ENCODE data around the gene NLGN4X. TPM values are rescaled to one million over a fixed set of nuclear protein-coding genes. Genes with fewer than 3 reads are reported as not detected.

The NLGN4X gene
- total and polyA plus RNA-seq, 2 donors (not counting 3 experiments of a cell fraction or from before 2014, with no cell fraction given), result 0.03 TPM; not detected in 1

DNA sequence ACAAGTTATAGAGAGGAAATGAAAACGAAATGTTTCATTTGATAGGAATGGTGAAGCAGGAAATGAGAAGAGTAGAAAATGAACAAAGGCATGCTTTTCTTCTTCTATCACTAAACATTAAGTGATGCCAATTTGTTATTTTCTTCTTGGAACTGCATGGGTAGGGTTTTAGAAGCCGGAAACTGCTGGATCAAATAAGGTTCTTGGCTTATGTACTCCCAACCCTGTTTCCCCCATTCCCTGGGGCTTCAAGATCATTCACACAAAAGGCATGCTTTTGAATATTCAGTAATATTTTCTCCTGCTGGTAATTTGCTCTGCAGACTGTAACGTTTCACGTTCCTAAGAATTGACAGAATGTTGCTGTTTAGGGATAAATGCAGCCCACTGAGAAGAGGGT is 224.1 kb downstream of the NLGN4X start:
- Histone ChIP-seq H3K9me3 (replicated peaks; ENCODE audit: control insufficient read depth, insufficient read depth, low read length) (no peaks in the 10 kb centered on the region), H3K79me2 (ENCODE audit: control insufficient read depth, insufficient read depth, low read length) (no peaks in the 10 kb centered on the region), H3K4me3 (replicated peaks in 1 of 3; ENCODE audit: insufficient read depth in 1 of 3, low read depth in 1 of 3, low read length in 3 of 3) (no peak overlapping the region), H2AFZ (ENCODE audit: low read depth, low read length) (no peak overlapping the region), H3K4me2 (ENCODE audit: insufficient read depth, low read length) (no peak overlapping the region), H3K27ac (ENCODE audit: insufficient read depth, low read depth, low read length) (no peak overlapping the region), H3K36me3 (ENCODE audit: control insufficient read depth in 2 of 2, extremely low read depth in 1 of 2, insufficient read depth in 2 of 2, low read length in 2 of 2) (no peaks in the 10 kb centered on the region), H3K4me1 (ENCODE audit: control insufficient read depth, extremely low read depth, insufficient read depth, low read length) (no peaks in the 10 kb centered on the region), H3K27me3 (ENCODE audit: control insufficient read depth in 2 of 2, insufficient read depth in 2 of 2, low read length in 2 of 2) (no peaks in the 10 kb centered on the region), H3K9me1 (replicated peaks; ENCODE audit: control insufficient read depth, extremely low read depth, insufficient read depth, low read length) (no peaks in the 10 kb centered on the region), H3K9ac (replicated peaks; ENCODE audit: extremely low read depth, insufficient read depth, low read length) (no peak overlapping the region), H4K20me1 (replicated peaks; ENCODE audit: control insufficient read depth, extremely low read depth, insufficient read depth, low read length) (no peaks in the 10 kb centered on the region)
- POLR2A ChIA-PET, result no interaction called here
- TF ChIP-seq GATA2 (IDR thresholded peaks at IDR 0.05; ENCODE audit: insufficient read depth, insufficient read length, low read depth, low read length) (no peak), JUN (IDR thresholded peaks at IDR 0.05; ENCODE audit: borderline replicate concordance, insufficient read depth, insufficient read length, low read depth) (no peak), POLR2A (IDR thresholded peaks at IDR 0.05; ENCODE audit: low read depth, low read length) (no peak), MYC (IDR thresholded peaks at IDR 0.05; ENCODE audit: low read depth, low read length) (no peak), EZH2 (IDR thresholded peaks at IDR 0.05; ENCODE audit: borderline replicate concordance, low read depth, low read length, severe bottlenecking) (no peak), POLR2AphosphoS5 (IDR thresholded peaks at IDR 0.05; ENCODE audit: insufficient read depth, low read depth, low read length) (no peak)
- TF ChIP-seq, protein P1, sequence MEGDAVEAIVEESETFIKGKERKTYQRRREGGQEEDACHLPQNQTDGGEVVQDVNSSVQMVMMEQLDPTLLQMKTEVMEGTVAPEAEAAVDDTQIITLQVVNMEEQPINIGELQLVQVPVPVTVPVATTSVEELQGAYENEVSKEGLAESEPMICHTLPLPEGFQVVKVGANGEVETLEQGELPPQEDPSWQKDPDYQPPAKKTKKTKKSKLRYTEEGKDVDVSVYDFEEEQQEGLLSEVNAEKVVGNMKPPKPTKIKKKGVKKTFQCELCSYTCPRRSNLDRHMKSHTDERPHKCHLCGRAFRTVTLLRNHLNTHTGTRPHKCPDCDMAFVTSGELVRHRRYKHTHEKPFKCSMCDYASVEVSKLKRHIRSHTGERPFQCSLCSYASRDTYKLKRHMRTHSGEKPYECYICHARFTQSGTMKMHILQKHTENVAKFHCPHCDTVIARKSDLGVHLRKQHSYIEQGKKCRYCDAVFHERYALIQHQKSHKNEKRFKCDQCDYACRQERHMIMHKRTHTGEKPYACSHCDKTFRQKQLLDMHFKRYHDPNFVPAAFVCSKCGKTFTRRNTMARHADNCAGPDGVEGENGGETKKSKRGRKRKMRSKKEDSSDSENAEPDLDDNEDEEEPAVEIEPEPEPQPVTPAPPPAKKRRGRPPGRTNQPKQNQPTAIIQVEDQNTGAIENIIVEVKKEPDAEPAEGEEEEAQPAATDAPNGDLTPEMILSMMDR (IDR thresholded peaks at IDR 0.05; ENCODE audit: extremely low read depth in 1 of 2, insufficient read depth in 1 of 2, low read depth in 1 of 2, low read length in 2 of 2), result no peak
- TF ChIP-seq, protein P2, sequence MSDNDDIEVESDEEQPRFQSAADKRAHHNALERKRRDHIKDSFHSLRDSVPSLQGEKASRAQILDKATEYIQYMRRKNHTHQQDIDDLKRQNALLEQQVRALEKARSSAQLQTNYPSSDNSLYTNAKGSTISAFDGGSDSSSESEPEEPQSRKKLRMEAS (IDR thresholded peaks at IDR 0.05; ENCODE audit: insufficient read depth, insufficient read length), result no peak
- DNase-seq (ENCODE audit: low read depth, low spot score) (no peak), FAIRE-seq (no peak)
- BruUV-seq (replicated peaks), result no TSS peak
- intact Hi-C loops (cut with micrococcal nuclease), result no loop called here
- dilution Hi-C loops (cut with MboI; ENCODE audit: extremely low pct_ligation_motif_present, low sequenced_read_pairs), result no loop called here
- CTCF ChIA-PET, result no interaction called here

Measured in endothelial cell of umbilical vein (primary cell).